ENCODE results near the gene APOBEC4.

APOBEC4 gene

DNA sequence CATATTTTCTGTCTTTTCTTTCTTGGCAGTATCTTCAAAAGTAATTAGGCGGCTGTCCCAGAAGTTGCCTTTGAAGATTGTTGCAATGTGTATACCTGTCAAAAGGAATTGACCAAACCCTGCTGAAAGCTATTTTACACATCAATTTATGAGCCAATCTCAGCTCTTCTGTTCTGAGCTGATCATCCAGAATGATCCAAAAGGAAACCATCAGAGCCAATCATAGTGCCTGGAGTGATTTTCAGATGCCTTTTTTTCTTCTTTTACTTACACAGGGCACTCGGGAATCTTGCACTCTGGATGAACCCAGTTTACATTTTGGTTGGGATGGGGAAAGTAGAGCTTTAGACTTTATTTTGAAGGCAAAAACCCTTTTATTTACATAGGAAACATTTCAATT lies 21.8 kb upstream of the APOBEC4 start:
- DNase-seq, result no peak

DNA sequence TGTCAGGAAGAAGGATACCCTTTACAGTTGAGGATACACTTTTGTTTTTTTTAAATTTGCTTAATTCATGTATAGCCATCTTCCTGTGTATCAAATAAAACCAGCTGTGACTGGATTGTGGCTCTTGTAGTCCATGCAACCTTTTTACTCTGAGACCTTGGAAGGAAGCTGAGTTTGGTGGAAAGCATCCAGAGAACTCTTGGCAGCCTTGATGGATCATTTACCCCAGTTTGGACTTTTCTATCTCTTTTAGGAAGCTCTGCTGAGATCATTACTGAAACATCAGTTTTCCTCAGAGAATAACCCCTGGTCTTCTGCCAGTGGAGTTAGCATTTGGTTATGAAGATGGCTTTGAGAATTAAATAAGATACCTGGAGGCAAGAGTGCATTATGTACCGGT lies 21.2 kb upstream of the APOBEC4 start:
- DNase-seq, result no peak

DNA sequence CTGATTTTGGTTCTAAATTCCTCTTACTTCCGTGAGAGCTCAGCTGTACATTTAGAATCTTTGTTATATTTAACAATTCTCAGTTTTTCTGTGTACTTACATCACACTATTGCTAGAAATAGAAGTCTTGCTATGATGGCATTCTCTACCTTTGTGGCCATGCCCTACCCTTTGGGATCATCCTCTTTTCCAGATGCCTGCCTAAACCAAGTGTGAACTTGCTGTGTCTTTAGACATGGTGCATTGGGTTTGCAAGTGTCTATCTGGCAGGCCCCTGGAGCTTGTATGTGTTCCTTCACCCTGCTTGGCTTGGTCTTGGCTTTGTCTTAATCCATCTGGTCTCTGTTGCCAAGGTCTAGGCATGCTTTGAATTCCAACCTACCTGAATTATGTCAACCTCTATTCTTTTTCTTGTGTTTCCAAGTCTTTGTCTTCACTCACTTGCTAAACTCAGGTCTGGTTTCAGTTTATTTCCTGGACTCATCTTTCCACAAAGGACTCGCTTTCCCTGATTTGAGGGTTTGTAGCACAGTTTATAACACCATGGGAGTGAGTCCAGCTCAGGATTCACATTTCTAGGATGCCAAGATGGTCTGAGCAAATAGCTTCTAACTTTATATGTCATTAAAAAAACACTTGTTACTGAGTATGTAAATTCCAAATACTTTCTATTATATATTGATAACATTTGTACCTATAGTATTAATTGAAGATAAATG lies 20.6 kb upstream of the APOBEC4 start:
- DNase-seq, result no peak

DNA sequence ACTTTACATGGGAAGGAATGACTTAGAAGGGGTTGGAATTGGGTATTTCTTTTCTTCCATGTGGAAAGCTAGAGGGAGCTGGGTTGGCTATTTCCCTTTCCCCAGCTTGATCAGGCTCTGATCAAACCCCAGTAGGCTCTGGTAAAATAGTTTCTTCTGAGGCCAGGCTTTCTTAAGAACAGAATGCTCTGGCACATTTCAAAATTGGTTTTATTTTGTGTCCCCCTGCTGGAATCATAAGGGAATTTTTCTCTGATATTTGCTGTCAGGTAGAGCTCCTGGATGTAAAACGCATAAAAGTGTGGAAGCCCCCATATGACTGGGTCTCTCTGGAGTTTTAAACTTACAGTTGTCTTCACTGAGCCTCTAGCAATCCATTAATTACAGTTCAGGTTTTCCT lies 17.1 kb upstream of the APOBEC4 start:
- DNase-seq, result no peak

GRCh38 chr1:183656355-183656754 lies 3.2 kb upstream of the APOBEC4 start:
- no peak for DNase-seq

DNA sequence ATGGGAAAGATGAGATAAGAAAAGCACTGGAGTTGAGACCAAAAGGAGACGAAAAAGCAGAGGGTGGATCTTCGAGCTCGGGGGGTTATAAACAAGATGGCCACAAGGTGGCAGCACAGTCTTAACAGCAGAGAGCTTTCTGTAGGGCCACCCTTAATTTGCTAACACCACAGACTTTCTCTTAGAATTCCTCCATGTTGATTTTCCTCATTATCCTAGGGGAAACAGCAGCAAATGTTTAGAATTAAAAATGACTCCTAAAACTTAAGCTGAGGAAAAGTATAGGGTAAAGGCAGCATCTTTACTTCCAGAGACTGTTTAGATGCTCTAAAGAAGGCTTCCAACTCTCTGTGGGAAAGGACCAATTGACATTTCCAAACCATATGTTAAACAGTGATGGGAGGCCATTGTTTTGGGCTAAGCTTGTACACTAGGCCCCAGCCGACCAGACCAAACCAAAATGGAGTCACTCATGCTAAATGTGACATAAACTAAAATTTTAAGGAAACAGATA lies 2.5 kb upstream of the APOBEC4 start:
- DNase-seq, result peak in 1 of 2 experiments; percentile 4

DNA sequence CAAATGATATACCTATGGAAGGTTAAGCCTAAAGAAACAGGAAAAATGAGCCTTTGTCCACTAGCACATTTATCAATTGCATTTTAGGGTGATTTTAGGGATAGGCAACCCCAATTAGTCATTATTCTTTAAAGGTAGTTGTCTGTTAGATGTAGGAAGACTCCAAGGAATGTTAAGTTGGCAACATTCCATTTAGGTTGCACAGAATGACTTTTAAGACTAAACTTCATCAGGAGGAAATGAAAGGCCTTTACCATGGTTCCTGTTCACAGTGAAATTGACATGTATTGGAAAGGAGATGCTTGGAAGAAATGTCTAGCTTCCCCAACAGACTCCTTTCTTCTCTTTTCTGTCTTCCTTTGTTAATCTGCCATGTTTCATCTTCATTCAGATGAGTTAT lies 1.6 kb upstream of the APOBEC4 start:
- no peak for DNase-seq

DNA sequence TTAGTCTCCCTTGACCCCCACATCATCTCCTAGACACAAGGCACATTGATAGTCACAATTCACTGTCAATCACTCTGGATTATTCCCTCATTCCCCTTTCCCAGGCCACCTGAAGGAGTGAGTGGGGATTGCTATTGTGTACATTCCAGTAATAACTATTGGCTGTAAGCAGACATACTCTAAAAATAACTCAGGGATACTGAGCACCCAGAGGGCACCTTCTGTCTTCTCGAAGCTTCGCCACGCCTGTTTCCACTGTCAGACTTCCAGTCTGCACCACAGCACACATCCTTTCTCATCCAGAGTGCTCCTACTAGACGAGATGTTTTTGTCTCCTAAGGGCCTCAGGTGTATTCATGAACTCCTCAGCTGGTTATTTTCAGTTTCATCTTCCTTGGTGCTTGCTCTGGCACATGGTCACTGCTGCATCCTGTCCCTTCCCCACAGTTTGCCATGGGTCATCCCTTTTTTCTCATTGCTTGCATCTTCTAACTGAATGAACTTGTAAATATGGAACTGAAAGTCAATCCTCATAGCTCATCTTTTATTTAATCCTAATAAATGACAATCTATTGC lies 848 bp upstream of the APOBEC4 start:
- DNase-seq, result no peak

DNA sequence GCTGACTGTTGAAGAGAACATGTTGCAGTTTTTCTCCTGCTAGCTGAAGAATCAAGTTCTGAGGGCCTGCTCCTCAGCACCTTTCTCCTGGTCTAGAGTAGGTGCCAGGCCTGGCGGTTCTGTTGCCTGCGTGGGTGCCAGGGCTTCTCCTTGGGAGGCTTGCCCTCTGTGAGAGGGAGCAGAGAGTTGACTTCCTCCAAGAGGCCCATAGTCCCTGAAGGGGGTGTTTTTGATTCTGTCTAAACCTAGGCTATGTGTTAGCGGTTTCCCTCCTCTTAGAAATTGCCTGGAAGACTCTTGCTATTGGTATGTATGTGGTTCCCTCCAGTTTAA lies 312 bp upstream of the APOBEC4 start:
- DNase-seq, result no peak

DNA sequence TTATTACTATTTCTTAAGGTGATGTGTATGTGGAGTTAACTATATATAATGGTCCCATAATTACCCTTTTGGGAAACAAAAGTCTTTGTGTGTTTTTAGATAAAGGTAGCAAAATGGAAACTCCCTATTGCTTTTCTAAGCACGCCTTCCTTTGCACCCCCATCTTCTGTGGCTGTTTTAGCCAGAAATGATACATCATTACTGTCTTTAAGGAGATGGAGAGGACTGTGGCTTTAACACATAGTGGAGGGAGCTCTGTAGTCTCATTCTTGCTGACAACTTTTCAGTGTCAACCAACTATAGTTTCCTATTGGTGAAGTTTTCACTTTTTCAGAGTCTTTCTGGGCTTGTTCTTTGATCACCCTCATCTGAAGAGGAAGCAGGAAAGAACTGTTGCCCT lies 1.0 kb downstream of the APOBEC4 start:
- DNase-seq, result no peak

DNA sequence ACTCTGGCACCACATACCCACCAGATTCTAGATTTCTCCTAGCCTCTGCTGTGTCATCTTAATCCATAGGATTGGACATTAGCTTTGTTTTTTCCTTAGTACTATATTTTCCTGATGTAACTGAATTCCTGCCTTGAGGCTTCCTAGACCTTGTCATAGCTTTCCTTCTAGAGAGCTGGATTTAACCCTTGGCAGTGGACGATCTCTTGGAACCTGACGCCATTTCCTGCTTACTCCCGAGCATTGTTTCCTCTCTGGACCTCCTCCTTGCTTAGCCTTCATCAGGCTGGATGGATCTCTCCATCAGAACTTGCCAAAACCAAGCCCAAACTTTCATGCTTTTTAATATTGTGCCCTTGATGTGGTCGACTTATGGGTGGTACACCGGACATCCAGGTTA lies 1.5 kb downstream of the APOBEC4 start:
- DNase-seq, result no peak

DNA sequence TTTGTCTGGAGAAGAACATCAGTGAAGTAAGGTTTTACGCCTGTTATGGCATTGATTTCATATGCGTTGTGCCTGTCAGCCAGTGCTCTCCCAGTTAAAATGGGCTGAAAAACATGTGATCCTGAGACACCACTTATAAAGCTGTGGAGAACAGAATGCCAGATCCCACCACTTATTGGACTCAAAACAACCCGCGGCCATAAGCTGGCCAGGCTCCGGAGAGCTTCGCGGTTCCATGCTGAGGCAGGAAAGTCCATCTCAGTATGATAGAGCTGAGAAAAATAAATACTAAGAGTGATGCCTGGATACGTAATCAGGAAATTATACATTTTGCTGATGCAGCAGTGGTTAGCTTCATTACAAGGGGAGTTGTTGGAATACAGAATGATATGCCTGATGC lies 5.1 kb downstream of the APOBEC4 start:
- DNase-seq, result peak in 1 of 2 experiments; percentile 36

- DNase-seq, result no peak
Measured at GRCh38 chr1:183646776-183647175, 6.3 kb downstream of the APOBEC4 start.

DNA sequence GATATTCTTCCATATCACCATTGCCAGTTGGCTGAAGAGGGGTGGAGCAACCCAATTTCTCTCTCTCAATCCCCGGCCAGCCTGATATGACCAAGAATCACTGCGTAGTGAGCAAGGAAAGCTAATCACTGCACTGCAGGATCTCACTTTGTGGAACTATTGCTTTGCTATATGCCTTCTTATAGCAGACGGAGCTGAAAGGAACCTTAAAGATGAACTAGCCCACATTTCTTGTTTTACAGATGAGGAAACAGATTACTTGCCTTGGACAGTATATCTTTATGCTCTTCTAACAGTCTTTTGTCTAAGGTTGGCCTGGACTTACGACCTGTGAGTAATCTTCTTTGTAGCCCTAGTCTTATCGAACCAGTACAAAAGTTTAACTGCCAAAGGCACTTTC lies 7.6 kb downstream of the APOBEC4 start:
- no peak for DNase-seq

GRCh38 chr1:183642166-183642565 lies 10.9 kb downstream of the APOBEC4 start:
- DNase-seq, result no peak

GRCh38 chr1:183640193-183640592 lies 12.9 kb downstream of the APOBEC4 start:
- no peak for DNase-seq

DNA sequence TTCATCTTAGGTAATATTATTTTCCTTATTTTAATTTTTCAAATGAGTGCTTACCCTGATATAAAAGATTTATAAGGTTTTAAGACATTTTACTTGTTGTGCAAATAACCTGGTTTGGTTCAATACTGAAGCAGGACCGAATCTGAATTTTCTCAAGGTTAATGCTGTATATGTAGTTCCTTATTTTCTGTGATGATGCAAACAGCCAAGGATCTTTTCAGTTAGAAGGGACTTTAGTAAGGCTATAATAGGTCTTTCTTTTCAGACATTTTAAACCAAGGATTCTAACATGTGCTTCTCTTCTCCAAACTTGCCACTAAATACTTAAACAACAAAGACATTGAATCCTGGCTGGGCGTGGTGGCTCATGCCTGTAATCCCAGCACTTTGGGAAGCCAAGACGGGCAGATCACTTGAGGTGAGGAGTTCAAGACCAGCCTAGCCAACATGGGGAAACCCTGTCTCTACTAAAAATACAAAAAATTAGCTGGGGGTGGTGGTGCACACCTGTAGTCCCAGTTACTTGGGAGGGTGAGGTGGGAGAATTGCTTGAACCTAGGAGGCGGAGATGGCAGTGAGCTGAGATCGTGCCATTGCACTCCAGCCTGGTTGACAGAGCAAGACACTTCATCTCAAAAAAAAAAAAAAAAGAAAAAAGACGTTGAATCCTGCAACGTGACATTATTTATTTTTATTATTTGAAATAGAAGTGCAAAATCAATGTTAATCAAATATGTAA lies 14.3 kb downstream of the APOBEC4 start:
- no peak for DNase-seq

DNA sequence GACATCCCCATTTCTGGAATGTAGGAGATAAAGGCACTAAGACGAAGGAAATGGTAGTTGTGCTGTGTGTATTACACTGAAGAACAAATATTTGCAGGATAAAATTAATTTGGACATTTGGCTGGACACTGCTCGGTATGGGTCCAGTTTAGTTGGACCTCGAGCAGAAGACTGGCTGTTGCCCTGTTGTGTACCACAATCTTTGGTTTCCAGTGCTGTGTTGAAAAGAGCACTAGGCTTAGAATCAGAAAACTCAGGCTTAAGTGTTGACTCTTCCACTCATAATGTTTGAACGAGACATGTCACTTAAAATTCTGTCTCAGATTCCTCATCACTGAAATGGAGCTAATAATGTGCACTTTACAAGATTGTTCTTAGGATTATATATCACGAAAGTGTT lies 16.3 kb downstream of the APOBEC4 start:
- DNase-seq, result peak in 1 of 2 experiments; percentile 20

DNA sequence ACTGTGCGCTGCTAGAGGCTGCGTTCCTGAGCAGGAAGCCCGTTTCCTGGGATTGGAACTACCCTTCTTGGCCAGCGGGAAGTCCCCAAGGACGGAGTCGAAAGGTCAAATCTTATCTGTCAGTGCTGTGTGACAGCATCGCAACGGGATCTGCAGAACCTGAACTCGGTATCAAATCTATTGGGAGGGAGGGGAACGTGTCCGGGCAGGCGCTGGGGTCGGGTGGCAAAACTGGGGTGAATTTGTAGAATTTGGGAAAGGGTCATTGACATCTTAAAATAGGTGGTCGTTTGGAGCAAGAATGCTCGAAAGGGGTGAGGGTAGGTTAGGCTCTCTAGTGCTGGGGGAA lies 16.8 kb downstream of the APOBEC4 start:
- DNase-seq, result no peak

- DNase-seq, result peak; percentile 82 to 84
Measured at GRCh38 chr1:183635606-183636333, 17.3 kb downstream of the APOBEC4 start, which contains the start of gene ARPC5. Gene ARPC5, minus strand, starts transcription at chr1:183635783. Its CDS starts 124 bp downstream, at chr1:183635659.

DNA sequence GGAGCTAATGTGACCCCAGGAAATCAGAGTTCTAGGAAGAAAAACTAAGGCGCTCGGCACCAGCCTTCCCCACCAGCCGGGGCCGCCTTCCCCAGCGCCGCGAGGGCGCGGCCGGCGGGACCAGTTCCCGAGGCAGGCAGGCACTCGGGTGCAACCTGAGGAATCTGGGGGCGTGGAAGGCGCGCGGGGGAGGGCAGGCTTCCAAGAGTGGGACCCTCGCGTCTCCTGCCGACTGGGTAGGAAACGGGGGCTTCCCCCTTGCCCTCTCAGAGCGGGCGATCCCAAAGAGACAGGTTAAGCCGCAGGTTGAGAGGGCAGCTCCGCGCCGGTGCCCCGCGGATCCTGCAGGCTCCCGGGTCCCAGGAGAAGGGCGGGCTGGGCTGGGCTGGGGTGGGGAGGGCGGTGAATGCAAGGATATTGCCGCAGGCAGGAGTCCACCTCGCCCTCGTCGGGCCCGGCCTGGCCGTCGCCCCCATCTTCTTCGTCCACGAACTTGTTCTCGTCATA lies 18.0 kb downstream of the APOBEC4 start:
- DNase-seq, result no peak

DNA sequence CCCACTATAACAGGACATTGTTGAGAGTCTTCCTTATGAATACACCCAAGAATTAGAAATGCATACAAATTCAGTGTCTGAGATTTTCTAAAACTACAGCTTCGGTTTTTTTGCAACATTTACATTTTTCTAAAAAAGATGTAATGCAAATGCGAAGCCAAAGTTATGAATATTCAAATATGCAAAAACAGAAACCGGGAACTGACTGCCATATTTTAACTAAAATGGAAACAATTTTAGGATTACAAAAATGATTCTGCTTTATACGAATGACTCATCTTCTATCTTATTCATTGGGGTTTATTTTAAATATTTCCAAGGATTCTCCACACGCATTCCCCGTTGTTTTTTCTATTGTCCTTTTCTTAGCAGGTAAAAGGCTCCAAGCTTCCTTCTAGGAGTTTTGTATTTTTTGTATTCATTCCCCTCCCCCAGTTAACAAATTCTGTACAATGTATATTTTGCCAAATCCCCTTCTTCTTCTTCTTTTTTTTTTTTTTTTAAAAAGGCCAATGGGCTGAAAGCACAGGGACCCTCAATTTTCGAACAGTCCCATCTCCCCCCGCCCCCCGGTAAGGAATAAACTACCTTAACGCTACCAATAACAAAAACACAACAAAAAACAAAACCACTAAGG lies 18.6 kb downstream of the APOBEC4 start:
- no peak for DNase-seq

Measured in cerebellar nuclear complex (tissue), 1 donor.